ENCODE results near the gene CFAP73. TPM values are rescaled to one million over a fixed set of nuclear protein-coding genes. Genes with fewer than 3 reads are reported as not detected.
"Not testable (repeated sequence)": the region's sequence is repeated elsewhere in the genome, so short reads cannot be mapped to it uniquely, and the experiment has no call there.

CFAP73 gene
- total RNA-seq, 8 experiments from 2014 or later = 0.22 to 2.1 (median 0.44) TPM; not detected in 2

DNA sequence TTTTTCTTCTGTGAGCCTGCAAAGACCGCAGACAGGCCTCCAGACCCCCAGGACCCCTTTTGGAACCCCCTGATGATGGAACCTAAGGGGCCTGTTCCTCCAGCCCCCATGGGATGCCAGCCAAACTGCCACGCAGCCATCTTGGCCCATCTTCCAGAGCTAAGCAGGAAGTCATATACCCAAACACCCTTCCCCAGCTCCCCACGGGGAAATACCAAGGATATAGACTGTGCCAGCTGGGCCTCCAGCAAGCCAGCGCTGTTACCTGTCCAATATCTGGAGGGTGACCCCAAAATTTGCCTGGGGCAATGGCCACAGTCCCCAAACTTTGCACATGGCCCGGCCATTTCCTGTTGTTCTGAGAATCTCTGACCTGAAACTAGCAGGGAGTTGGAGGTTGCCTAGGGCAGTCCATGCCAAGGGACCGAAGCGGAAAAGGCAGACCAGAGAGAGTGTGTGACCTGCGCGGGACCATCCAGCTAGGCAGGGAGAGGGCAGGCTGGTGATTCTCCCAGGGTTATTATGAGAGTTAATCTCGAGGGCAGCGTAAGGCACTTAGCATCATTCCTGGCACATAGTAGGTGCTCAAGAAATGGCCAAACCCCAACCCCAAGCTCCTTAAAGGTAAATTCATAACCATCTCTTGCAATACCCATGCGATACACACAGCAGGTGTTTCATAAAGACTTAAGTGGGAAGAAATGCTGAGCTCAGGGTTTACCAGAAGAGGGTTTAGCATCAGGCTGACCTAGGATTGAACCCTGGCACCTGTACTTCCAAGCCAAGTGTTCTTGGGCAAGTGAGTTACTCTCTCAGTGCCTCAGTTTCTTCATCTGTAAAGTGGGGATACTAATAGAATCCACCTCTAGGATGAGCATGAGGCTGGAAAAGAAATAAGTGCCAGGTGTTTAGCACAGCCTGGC is 11.4 kb upstream of the CFAP73 start:
- Histone ChIP-seq H3K4me3 (no peak overlapping the region), H3K27ac (no peak overlapping the region), H3K4me1 (replicated peaks in 1 of 2) (peaks cover 0 to 4% of the 10 kb centered on the region in 2 donors)
- ATAC-seq (replicated peaks in 6 of 8) = no peak
- 33 to 100% (median 80%) methylated on average over 1 to 9 of the region's 12 CpGs; no CpG with 5 or more reads in 1 of the 10 experiments for WGBS, 10 experiments
- in situ Hi-C loops (cut with MboI; ENCODE audit: low pct_unique_long_range_greater_than_20kb in 2 of 9, low sequenced_read_pairs in 9 of 9, unreplicated experiment in 9 of 9) = no loop called here

DNA sequence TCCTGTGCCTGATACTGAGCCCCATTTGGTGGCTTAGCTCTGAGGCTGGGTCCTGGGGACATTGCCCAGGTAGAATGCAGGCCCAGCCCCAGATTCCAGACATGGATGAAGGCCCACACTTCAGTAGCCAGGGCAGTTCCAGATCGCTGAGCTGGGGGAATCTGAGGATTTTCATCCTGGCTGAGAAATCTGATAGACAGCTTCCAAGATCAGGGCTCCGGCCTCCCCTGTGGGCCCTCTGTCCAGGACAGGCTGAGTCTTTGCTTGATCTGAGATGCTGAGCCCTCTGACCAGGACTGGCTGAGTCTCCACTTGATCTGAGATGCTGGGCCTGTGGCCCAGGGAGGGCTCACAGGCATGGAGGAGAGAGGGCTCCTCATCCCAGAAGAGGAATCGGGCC is 10.7 kb upstream of the CFAP73 start:
- Histone ChIP-seq H3K27ac (no peak overlapping the region), H3K4me3 (no peak overlapping the region), H3K4me1 (replicated peaks in 1 of 2) (peaks cover 0 to 4% of the 10 kb centered on the region in 2 donors)
- WGBS, 10 experiments = 80% methylated on average over 1 of the region's 3 CpGs; no CpG with 5 or more reads in 9 of the 10 experiments
- in situ Hi-C loops (cut with MboI; ENCODE audit: low pct_unique_long_range_greater_than_20kb in 2 of 9, low sequenced_read_pairs in 9 of 9, unreplicated experiment in 9 of 9) = no loop called here
- ATAC-seq (replicated peaks in 6 of 8) = no peak

DNA sequence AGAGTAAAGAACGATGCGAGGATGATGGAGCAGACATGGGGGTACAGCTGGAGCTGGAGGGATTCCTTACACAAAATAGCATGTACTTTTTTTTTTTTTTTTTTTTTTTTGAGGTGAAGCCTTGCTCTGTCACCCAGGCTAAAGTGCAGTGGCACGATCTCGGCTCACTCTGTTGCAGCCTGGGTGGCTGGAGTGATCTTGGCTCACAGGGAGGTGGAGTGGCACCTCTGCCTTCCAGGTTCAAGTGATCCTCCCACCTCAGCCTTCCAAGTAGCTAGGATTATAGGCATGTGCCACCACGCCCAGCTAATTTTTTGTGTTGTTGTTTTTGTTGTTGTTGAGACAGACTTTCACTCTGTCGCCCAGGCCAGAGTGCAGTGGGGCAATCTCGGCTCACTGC is 8.8 kb upstream of the CFAP73 start:
- H3K27ac ChIP-seq = no peak overlapping the region
- 0 to 92% (median 63%) methylated on average over 1 to 3 of the region's 7 CpGs; no CpG with 5 or more reads in 2 of the 10 experiments for WGBS, 10 experiments
- in situ Hi-C loops (cut with MboI; ENCODE audit: low pct_unique_long_range_greater_than_20kb in 2 of 9, low sequenced_read_pairs in 9 of 9, unreplicated experiment in 9 of 9) = no loop called here
- H3K4me3 ChIP-seq = no peak overlapping the region
- no peak for ATAC-seq (replicated peaks in 6 of 8)
- H3K4me1 ChIP-seq (replicated peaks in 1 of 2) = peaks cover 0 to 4% of the 10 kb centered on the region in 2 donors

DNA sequence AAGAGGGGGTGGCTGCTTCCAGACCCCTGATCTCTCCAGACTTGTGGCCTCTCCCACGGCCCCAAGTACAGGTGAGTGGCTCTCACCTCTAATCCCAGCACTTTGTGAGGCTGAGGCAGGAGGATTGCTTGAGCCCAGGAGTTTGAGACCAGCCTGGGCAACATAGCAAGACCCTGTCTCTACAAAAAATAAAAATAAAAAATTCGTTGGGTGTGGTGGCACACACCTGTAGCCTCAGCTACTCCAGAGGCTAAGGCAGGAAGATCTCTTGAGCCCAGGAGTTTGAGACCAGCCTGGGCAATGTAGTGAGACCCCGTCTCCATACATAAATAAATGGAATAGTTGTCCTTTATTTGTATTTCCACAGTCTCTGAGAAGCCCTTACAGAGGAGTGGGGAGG is 7.8 kb upstream of the CFAP73 start:
- in situ Hi-C loops (cut with MboI; ENCODE audit: low pct_unique_long_range_greater_than_20kb in 2 of 9, low sequenced_read_pairs in 9 of 9, unreplicated experiment in 9 of 9) = not testable (repeated sequence)

DNA sequence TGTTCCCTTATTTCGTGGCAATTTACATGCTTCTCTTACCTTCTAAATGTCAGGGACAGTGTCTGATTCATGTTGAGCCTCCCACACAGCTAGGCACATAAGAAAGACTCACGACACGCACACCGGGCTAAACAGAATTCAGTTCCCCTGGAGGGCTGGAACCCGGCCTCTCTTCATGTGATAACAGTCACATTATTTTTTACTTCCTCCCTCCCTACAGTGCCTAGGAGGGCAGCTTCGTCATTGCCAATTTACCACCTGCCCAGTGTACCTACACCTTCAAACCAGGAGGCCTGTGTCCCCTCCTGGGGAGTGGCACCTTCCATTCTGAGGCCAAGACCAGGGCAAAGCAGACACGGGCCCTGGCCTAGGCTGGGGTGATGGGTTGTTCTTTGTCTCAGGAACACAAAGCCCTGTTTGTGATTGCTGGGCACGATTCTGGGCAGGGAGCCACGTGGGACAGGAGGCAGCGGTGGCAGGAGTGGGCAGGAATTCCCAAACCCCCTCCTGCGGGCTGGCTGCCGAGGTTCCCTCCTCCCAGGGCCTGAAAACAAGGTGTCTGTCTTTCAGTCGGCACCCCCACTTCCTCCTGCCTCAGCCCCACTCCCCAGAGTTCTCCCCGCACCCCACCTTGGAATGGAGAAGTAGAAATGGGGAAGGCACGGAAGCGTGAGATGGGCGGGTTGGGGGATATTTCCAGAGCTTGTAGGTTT is 7.2 kb upstream of the CFAP73 start:
- no peaks in the 10 kb centered on the region for H3K4me1 ChIP-seq (replicated peaks in 1 of 2)
- WGBS, 10 experiments = 76 to 92% (median 87%) methylated on average over 2 to 8 of the region's 17 CpGs; no CpG with 5 or more reads in 7 of the 10 experiments
- in situ Hi-C loops (cut with MboI; ENCODE audit: low pct_unique_long_range_greater_than_20kb in 2 of 9, low sequenced_read_pairs in 9 of 9, unreplicated experiment in 9 of 9) = no loop called here
- H3K4me3 ChIP-seq = no peak overlapping the region
- no peak overlapping the region for H3K27ac ChIP-seq
- peak in 2 of 8 experiments; percentile 37 to 57 for ATAC-seq (replicated peaks in 6 of 8)

More for the DNA sequence above, 7.8 kb upstream of the CFAP73 start:
- not testable (repeated sequence) for H3K4me1 ChIP-seq (replicated peaks in 1 of 2); ATAC-seq (replicated peaks in 6 of 8); H3K27ac ChIP-seq; H3K4me3 ChIP-seq
- 60 to 100% (median 90%) methylated on average over 1 to 2 of the region's 3 CpGs; no CpG with 5 or more reads in 7 of the 10 experiments for WGBS, 10 experiments

DNA sequence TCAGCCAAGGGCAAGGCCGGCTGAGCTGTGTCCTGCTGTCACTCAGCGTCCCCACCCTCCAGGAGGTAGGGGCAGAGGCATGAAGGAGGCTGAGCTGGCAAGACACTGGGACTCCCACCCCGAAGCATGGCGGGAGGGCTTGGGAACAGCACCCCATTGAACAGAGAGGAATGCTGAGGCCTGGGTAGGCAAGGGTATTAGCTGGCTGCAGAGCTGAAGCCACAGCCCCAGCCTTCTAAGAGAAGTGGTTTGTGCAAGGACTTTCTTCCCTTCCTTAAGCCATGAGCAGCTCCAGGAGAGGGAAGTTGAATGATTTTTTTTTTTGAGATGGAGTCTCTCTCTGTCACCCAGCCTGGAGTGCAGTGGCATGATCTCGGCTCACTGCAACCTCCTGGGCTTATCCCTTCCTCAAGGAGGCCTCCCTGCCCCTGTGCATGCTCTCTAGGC is 6.6 kb upstream of the CFAP73 start:
- WGBS, 10 experiments = 0 to 100% (median 63%) methylated on average over 1 of the region's 5 CpGs; no CpG with 5 or more reads in 4 of the 10 experiments
- in situ Hi-C loops (cut with MboI; ENCODE audit: low pct_unique_long_range_greater_than_20kb in 2 of 9, low sequenced_read_pairs in 9 of 9, unreplicated experiment in 9 of 9) = no loop called here

DNA sequence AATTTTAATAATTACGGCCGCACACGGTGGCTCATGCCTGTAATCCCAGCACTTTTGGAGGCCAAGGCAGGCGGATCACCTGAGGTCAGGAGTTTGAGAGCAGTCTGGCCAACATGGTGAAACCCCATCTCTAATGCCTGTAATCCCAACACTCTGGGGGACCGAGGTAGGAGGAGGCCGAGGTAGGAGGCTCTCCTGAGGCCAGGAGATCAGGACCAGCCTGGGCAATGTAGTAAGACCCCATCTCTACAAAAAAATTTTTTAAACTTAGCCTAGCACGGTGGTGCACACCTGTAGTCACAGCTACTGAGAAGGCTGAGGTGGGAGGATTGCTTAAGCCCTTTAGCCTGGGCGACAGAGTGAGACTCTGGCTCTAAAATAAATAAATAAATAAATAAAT is 5.6 kb upstream of the CFAP73 start:
- in situ Hi-C loops (cut with MboI; ENCODE audit: low pct_unique_long_range_greater_than_20kb in 2 of 9, low sequenced_read_pairs in 9 of 9, unreplicated experiment in 9 of 9) = no loop called here
- Histone ChIP-seq H3K4me1 (replicated peaks in 1 of 2) (no peaks in the 10 kb centered on the region), H3K4me3 (no peak overlapping the region), H3K27ac (no peak overlapping the region)
- 14 to 100% (median 85%) methylated on average over 1 to 8 of the region's 8 CpGs; no CpG with 5 or more reads in 2 of the 10 experiments for WGBS, 10 experiments
- ATAC-seq (replicated peaks in 6 of 8) = no peak

More for the DNA sequence above, 6.6 kb upstream of the CFAP73 start:
- H3K4me3 ChIP-seq = no peak overlapping the region
- no peaks in the 10 kb centered on the region for H3K4me1 ChIP-seq (replicated peaks in 1 of 2)
- no peak for ATAC-seq (replicated peaks in 6 of 8)
- H3K27ac ChIP-seq = no peak overlapping the region

DNA sequence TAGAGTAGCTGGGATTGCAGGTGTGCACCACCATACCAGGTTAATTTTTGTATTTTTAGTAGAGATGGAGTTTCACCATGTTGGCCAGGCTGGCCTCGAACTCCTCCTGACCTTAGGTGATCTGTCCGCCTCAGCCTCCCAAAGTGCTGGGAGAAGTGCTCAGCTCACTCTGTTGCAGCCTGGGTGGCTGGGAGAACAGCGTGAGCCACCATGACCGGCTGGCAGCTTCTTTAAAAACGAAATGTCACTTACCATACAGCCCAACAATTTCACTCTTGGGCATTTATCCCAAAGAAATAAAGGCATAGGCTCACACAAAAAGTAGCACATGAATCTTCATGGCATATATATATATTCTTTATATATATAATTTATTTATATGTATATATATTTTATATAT is 4.7 kb upstream of the CFAP73 start:
- in situ Hi-C loops (cut with MboI; ENCODE audit: low pct_unique_long_range_greater_than_20kb in 2 of 9, low sequenced_read_pairs in 9 of 9, unreplicated experiment in 9 of 9) = no loop called here
- WGBS, 10 experiments = 33 to 100% (median 43%) methylated on average over 1 to 5 of the region's 5 CpGs; no CpG with 5 or more reads in 5 of the 10 experiments
- ATAC-seq (replicated peaks in 6 of 8) = no peak
- Histone ChIP-seq H3K4me3 (no peak overlapping the region), H3K4me1 (replicated peaks in 1 of 2) (peaks cover 6 to 7% of the 10 kb centered on the region in 2 donors), H3K27ac (no peak overlapping the region)

DNA sequence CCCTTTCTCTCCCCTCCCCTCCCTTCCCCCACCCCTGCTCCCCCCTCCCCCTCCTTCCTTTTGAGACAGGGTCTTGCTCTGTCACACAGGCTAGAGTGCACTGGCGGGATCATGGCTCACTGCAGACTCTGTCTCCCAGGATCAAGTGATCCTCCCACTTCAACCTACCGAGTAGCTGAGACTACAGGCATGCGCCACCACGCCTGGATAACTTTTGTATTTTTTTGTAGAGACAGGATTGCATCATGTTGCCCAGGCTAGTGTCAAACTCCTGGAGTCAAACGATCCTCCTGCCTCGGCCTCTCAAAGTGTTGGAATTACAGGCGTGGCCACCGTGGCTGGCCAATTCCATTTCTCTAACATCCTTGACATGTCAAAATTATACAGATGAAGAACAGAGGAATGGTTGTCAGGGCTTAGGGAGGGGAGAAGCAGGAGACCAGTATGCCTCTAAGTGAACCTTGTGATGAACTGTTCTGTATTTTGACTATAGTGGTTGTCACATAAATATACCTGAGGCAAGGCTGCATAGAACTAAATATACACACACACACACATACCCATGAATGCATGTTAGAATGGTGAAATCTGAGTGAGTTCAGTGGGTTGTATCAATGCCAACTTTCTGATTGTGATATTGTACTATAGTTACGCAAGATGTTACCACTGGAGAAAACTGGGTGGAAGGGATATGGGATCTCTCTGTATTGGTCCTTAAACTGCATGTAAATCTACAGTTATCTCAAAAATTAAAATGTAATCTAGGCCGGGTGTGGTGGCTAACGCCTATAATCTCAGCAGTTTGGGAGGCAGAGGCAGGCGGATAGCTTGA is 3.6 kb upstream of the CFAP73 start:
- Histone ChIP-seq H3K27ac (no peak overlapping the region), H3K4me3 (no peak overlapping the region), H3K4me1 (replicated peaks in 1 of 2) (peaks cover 10 to 11% of the 10 kb centered on the region in 2 donors)
- in situ Hi-C loops (cut with MboI; ENCODE audit: low pct_unique_long_range_greater_than_20kb in 2 of 9, low sequenced_read_pairs in 9 of 9, unreplicated experiment in 9 of 9) = no loop called here
- no peak for ATAC-seq (replicated peaks in 6 of 8)
- WGBS, 10 experiments = 28 to 91% (median 76%) methylated on average over 1 to 7 of the region's 12 CpGs; no CpG with 5 or more reads in 2 of the 10 experiments

DNA sequence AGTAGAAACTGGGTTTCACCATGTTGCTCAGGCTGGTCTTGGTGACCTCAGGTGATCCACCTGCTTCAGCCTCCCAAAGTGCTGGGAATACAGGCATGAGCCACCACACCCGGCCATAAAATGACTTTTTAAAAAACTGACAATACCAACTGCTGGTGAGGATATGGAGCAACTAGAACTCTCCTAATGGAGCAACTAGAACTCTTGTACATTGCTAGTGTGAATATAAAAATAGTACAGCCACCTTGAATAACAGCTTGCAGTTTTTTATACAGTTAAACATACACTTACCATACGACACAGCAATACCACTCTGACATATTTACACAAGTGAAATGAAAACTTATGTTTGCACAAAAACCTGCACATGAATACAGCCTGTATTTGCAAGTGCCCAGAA is 2.5 kb upstream of the CFAP73 start:
- Histone ChIP-seq H3K4me3 (no peak overlapping the region), H3K4me1 (replicated peaks in 1 of 2) (peaks cover 10 to 11% of the 10 kb centered on the region in 2 donors), H3K27ac (no peak overlapping the region)
- ATAC-seq (replicated peaks in 6 of 8) = no peak
- WGBS, 10 experiments = 20 to 92% (median 80%) methylated on average over 1 to 2 of the region's 2 CpGs; no CpG with 5 or more reads in 3 of the 10 experiments
- in situ Hi-C loops (cut with MboI; ENCODE audit: low pct_unique_long_range_greater_than_20kb in 2 of 9, low sequenced_read_pairs in 9 of 9, unreplicated experiment in 9 of 9) = no loop called here

DNA sequence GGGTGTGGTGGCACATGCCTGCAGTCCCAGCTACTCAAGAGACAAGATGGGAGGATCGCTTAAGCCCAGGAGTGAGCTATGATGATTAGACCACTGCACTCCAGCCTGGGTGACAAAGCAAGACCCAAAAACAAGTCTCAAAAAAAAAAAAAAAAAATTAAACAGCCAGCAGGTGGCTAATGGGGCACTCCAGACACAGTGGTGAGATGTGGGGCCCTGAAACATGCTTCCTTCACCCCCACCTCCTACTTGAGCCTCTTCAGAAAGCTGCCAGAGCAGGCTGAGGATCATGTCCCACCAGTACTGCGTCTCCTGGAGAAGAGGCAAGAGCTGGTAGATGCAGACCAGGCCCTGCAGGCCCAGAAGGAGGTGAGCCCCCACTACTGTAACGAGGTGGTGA is 2.1 kb downstream of the CFAP73 start:
- Histone ChIP-seq H3K4me3 (no peak overlapping the region), H3K4me1 (replicated peaks in 1 of 2) (peaks cover 10 to 22% of the 10 kb centered on the region in 2 donors), H3K27ac (no peak overlapping the region)
- in situ Hi-C loops (cut with MboI; ENCODE audit: low pct_unique_long_range_greater_than_20kb in 2 of 9, low sequenced_read_pairs in 9 of 9, unreplicated experiment in 9 of 9) = loop anchor here in 4 of 9 experiments (10.0 to 25.0 kb wide), 2 partner anchors 89 to 107 kb away; partner anchors contain the start of gene DTX1 (in 3 of the 4)
- ATAC-seq (replicated peaks in 6 of 8) = no peak
- 76 to 100% (median 100%) methylated on average over 1 to 2 of the region's 3 CpGs; no CpG with 5 or more reads in 5 of the 10 experiments for WGBS, 10 experiments

DNA sequence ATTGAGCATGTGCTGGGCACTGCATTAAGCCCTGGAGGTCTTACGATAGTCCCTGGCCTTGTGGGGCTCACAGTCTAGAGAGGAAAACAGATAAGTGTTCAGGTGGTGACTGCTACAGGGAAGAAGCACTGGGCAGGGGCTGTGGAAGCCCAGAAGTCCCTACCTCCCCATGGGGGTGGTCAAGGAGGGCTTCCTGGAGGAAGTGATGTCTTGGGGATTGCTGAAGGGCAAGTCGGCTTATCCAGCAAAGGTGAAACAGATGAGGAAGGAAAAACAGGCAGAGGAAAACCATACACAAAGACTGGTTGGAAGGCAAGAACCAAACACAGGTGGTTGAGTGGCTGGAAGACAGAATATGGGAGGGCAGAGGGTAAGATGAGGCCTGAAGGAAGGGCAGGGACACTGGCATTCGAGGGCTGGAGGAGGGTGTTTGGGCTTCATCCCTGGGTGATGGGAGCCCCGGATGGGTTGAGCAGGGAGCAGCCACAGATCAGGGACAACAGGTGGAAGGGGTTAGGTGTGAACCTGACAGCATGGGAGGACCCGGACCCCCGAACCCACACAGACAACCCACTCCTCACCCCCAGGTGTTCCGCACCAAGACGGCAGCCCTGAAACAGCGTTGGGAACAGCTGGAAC is 2.8 kb downstream of the CFAP73 start:
- Histone ChIP-seq H3K4me3 (peak overlapping the region in 1 of 5 donors; percentile 29), H3K27ac (no peak overlapping the region), H3K4me1 (replicated peaks in 1 of 2) (peaks cover 10 to 22% of the 10 kb centered on the region in 2 donors)
- in situ Hi-C loops (cut with MboI; ENCODE audit: low pct_unique_long_range_greater_than_20kb in 2 of 9, low sequenced_read_pairs in 9 of 9, unreplicated experiment in 9 of 9) = loop anchor here in 4 of 9 experiments (10.0 to 25.0 kb wide), 2 partner anchors 90 to 108 kb away; partner anchors contain the start of gene DTX1 (in 3 of the 4)
- 22 to 100% (median 62%) methylated on average over 1 to 7 of the region's 9 CpGs; no CpG with 5 or more reads in 3 of the 10 experiments for WGBS, 10 experiments
- ATAC-seq (replicated peaks in 6 of 8) = no peak
